AG04449 (cell line): ENCODE results near the gene NODAL.

Experiments
- CTCF ChIA-PET: fragments of 350-600 bp; formaldehyde crosslinking; extraction: SDS; loops from one replicate; lab custom pipeline; 2021; ENCODE audit warnings: antibody characterized with exemption; lab: Yijun Ruan, JAX
- POLR2A ChIA-PET: fragments of 400-600, 350-600 bp; formaldehyde crosslinking; extraction: SDS; loops from one replicate; lab custom pipeline; 2020; ENCODE audit warnings: antibody characterized with exemption, inconsistent platforms; lab: Yijun Ruan, JAX
- DNase-seq: peaks from one replicate; pipeline ENCODE4 v3.0.0-alpha.2; 2010; ENCODE audit warnings: low read depth, low spot score
- H3K4me3 ChIP-seq: 2 replicates; pipeline ENCODE4 v1.5.1; 2011; ENCODE audit warnings: low read depth, mild to moderate bottlenecking, control low read depth, low read length
- TF ChIP-seq, protein P1 (sequence below): IDR thresholded peaks from one replicate; pipeline ENCODE4 v1.5.1; 2011; ENCODE audit warnings: mild to moderate bottlenecking, moderate library complexity, low read length, control low read depth, inconsistent platforms; ENCODE audit not compliant: insufficient read depth; ENCODE audit errors: missing control alignments

The NODAL gene

DNA sequence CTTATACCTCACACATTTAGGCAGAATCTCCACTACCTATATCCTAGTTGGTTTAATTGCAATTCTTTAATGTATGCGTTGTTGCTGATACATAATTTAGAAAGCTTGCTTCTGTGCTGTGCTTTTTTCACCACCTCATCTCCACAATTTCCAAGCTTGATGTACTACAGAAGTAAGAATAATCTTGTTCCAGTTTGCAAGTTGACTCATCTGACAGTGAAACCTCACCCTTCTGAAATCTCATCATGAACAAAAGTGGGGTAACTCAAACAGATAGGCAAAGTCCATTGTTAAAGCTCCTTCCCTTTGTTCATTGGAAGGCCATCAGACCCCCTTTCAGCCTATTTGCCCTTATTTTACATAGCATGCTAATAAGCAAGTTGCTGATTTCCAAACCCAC, 23.9 kb downstream of the NODAL start:
- no peak for DNase-seq
- ChIA-PET CTCF (interaction anchor here (1.0 to 2.0 kb wide), 4 partner anchors 9 to 53 kb away, joined by 3 to 9 read pairs (median 4); no protein-coding TSS in a partner anchor), POLR2A (no interaction called here)
- H3K4me3 ChIP-seq, result no peak overlapping the region
- TF ChIP-seq, protein P1, sequence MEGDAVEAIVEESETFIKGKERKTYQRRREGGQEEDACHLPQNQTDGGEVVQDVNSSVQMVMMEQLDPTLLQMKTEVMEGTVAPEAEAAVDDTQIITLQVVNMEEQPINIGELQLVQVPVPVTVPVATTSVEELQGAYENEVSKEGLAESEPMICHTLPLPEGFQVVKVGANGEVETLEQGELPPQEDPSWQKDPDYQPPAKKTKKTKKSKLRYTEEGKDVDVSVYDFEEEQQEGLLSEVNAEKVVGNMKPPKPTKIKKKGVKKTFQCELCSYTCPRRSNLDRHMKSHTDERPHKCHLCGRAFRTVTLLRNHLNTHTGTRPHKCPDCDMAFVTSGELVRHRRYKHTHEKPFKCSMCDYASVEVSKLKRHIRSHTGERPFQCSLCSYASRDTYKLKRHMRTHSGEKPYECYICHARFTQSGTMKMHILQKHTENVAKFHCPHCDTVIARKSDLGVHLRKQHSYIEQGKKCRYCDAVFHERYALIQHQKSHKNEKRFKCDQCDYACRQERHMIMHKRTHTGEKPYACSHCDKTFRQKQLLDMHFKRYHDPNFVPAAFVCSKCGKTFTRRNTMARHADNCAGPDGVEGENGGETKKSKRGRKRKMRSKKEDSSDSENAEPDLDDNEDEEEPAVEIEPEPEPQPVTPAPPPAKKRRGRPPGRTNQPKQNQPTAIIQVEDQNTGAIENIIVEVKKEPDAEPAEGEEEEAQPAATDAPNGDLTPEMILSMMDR, result no peak

DNA sequence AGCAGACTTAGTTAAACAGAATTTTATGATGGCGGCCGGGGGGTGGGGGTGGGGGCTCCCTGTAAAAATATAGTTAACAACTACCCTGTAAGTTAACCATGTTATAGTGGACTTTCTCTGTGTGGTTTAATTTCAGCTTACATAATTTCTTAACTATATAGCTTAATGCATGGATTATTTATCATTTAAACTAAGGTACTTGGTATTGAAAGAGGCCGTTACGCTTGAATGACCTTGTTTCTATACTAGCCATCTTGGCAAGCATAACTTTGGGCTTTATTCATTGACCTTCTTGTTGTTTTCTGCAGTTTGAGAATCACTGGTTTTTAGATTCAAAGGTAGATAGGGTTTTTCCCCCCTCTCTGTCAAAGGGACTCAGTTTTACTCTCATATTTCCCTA, 29.1 kb downstream of the NODAL start:
- DNase-seq, result no peak
- CTCF ChIA-PET, result interaction anchor here (0.8 to 1.4 kb wide), 3 partner anchors 31 to 190 kb away, joined by 3 to 6 read pairs (median 3); no protein-coding TSS in a partner anchor
- TF ChIP-seq, protein P1, result no peak
- POLR2A ChIA-PET, result no interaction called here
- no peak overlapping the region for H3K4me3 ChIP-seq

DNA sequence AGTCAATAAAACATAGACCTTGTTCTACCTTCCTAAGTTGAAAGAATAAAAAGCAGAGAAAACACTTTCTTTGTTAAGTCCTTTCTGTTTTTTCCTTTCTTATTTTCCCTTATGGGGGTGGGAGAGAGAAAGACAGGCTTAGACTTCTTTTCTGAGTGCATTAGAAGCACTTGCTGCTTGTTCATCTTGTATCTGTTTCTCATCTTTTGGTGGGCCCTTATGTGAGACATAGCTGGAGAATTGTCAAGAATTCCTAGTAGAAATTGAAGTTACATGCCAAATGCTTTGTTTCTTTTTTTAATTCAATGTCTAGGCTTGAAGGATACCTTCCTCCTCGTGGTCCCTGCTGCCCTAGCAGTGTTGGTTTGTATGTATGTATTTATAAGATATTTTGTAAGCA, 30.9 kb downstream of the NODAL start:
- CTCF ChIA-PET, result interaction anchor here (1.1 to 2.2 kb wide), 2 partner anchors 25 to 189 kb away, joined by 3 to 4 read pairs; no protein-coding TSS in a partner anchor
- TF ChIP-seq, protein P1, result no peak
- no peak for DNase-seq
- H3K4me3 ChIP-seq, result no peak overlapping the region
- POLR2A ChIA-PET, result no interaction called here

DNA sequence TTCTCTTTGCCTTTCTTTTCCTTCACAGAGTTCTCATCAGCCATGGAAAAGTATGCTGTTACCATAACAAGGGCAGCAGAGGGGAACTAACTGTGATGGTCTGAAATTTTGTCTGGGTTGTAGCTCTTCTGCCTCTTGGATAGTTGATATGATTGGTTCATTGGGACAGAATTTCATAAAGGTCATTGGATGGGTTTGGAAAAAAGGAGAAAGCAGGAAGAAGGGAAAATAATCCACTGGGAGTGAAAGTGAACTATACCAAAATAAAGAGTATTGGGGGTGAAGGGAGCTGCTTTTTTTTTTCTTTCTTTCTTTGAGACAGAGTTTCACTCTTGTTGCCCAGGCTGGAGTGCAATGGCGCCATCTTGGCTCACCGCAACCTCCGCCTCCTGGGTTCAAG, 31.7 kb downstream of the NODAL start:
- TF ChIP-seq, protein P1, result no peak
- DNase-seq, result no peak
- no peak overlapping the region for H3K4me3 ChIP-seq
- CTCF ChIA-PET, result interaction anchor here (2.2 kb wide), 1 partner anchor 188 kb away, joined by 4 read pairs; no protein-coding TSS in a partner anchor
- POLR2A ChIA-PET, result no interaction called here

DNA sequence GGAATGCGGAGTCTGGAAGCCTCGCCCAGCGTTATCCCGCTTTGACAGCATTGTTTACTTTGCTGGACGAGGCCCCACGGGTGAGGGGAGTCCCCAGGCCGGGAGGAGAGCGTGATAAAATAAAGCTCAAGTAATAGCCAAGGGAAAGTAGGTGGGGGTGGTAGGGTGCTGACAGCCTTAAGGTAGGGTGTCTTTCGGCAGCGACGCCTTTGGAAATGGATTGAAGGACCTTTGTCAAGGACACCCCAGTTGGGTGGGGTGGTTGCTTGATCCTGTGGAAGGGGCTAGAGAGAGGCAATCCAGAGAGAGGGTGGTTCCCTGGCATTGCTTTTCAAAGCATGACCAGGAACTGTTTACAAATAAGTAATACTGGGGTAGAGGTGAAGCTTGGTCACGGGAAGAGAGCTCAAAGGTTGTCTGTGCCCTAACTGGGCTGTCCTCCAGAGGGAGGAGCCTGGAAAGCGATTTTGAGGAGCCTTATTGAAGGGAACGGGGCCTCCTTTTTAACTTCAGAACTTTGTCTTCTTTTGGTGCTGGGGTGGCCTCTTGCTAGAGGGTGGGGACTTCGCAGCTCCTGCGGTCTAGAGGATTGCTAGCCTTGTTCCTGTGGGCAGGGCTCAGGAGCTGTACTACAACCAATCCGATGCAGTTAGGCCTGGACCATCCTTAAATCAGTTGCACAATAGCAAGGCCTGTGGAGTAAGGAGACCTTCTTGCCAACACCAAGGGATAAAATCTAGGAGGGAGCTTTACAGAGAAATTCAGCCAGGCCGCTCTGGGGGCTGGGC, 36.2 kb downstream of the NODAL start:
- peak; percentile 95 for DNase-seq
- POLR2A ChIA-PET, result interaction anchor here (1.6 to 1.7 kb wide), 2 partner anchors 26 to 172 kb away, joined by 4 to 6 read pairs; partner anchors contain the start of gene PPA1
- CTCF ChIA-PET, result interaction anchor here (0.6 to 2.5 kb wide), 14 partner anchors 12 to 619 kb away, joined by 3 to 9 read pairs (median 4); partner anchors contain the start of gene TYSND1
- peak overlapping the region; percentile 89 for H3K4me3 ChIP-seq
- TF ChIP-seq, protein P1, result no peak

DNA sequence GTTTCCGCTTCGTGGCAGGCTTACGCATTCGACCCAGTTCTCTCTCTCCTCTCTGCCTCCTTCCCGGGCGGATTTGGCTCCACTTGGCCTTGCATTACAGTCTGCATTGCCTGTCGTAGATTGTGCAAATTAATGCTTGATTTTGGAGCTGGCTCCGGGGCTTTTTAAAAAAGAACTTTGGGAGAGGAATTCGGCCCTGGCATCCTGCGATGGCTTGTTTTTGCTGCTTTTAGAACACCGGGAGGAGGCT, 36.8 kb downstream of the NODAL start:
- DNase-seq, result no peak
- CTCF ChIA-PET, result interaction anchor here (0.7 to 2.5 kb wide), 11 partner anchors 13 to 618 kb away, joined by 3 to 9 read pairs (median 4); partner anchors contain the start of gene TYSND1
- POLR2A ChIA-PET, result interaction anchor here (1.6 to 1.7 kb wide), 2 partner anchors 27 to 171 kb away, joined by 4 to 6 read pairs; partner anchors contain the start of gene PPA1
- H3K4me3 ChIP-seq, result peak overlapping the region; percentile 89
- TF ChIP-seq, protein P1, result no peak
